ENCODE data around the gene UCP1. TPM values are rescaled to one million over a fixed set of nuclear protein-coding genes. Genes with fewer than 3 reads are reported as not detected.
A peak's percentile ranks its signal among the peaks of the same experiment; 100 is the strongest.

The UCP1 gene
- total RNA-seq, 2 experiments from 2014 or later = not detected

DNA sequence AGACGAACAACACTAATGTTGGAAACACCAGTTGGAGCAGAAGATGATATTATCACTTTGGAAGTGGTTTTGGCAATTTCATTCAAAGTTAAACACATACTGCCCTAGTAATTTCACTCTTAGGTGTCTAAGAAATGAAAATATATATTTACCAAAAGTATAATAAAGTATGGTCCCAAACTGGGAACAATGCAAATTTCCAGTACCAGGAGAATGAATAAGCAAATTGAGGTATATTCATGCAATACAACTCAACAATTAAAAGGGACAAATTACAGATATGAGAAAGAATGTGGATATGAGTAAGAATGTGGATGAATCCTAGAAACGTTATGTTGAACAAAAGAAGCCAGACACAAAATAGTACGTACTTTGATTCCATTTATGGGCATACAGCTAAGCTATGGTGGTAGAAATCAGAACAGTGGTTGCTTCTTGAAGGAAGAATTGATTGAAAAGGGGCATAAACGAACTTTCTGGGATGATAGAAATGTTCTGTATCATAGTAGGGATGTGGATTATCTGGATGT, 34.7 kb downstream of the UCP1 start:
- no peak overlapping the region for H3K4me3 Mint-ChIP-seq
- H3K27ac ChIP-seq (ENCODE audit: low read depth in 1 of 2, low read length in 2 of 2) = no peak overlapping the region
- DNase-seq (no peak), ATAC-seq (ENCODE audit: poor library complexity) (no peak)
- TF ChIP-seq, protein P1, sequence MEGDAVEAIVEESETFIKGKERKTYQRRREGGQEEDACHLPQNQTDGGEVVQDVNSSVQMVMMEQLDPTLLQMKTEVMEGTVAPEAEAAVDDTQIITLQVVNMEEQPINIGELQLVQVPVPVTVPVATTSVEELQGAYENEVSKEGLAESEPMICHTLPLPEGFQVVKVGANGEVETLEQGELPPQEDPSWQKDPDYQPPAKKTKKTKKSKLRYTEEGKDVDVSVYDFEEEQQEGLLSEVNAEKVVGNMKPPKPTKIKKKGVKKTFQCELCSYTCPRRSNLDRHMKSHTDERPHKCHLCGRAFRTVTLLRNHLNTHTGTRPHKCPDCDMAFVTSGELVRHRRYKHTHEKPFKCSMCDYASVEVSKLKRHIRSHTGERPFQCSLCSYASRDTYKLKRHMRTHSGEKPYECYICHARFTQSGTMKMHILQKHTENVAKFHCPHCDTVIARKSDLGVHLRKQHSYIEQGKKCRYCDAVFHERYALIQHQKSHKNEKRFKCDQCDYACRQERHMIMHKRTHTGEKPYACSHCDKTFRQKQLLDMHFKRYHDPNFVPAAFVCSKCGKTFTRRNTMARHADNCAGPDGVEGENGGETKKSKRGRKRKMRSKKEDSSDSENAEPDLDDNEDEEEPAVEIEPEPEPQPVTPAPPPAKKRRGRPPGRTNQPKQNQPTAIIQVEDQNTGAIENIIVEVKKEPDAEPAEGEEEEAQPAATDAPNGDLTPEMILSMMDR (IDR thresholded peaks at IDR 0.05) = no peak
- H3K4me3 ChIP-seq (ENCODE audit: low read length) = no peak overlapping the region
- CTCF ChIA-PET = no interaction called here
- H3K27ac Mint-ChIP-seq = no peak overlapping the region
- H3K4me1 ChIP-seq (ENCODE audit: insufficient read depth, low read length) = no peaks in the 10 kb centered on the region
- POLR2A ChIA-PET = no interaction called here
- no peaks in the 10 kb centered on the region for H3K27me3 ChIP-seq (ENCODE audit: control insufficient read depth in 1 of 2, insufficient read depth in 2 of 2, low read length in 2 of 2)
- no peaks in the 10 kb centered on the region for H3K9me3 ChIP-seq (ENCODE audit: control insufficient read depth in 1 of 2, insufficient read depth in 1 of 2, low read length in 2 of 2)
- no peaks in the 10 kb centered on the region for H3K4me1 Mint-ChIP-seq (ENCODE audit: low read depth)
- H3K27me3 Mint-ChIP-seq = no peaks in the 10 kb centered on the region
- intact Hi-C loops (cut with DNase I, micrococcal nuclease) = no loop called here
- peaks cover 47% of the 10 kb centered on the region for H3K36me3 Mint-ChIP-seq (ENCODE audit: low read depth)
- no peaks in the 10 kb centered on the region for H3K9me3 Mint-ChIP-seq
- peaks cover 22% of the 10 kb centered on the region for H3K36me3 ChIP-seq (ENCODE audit: insufficient read depth, low read length)

DNA sequence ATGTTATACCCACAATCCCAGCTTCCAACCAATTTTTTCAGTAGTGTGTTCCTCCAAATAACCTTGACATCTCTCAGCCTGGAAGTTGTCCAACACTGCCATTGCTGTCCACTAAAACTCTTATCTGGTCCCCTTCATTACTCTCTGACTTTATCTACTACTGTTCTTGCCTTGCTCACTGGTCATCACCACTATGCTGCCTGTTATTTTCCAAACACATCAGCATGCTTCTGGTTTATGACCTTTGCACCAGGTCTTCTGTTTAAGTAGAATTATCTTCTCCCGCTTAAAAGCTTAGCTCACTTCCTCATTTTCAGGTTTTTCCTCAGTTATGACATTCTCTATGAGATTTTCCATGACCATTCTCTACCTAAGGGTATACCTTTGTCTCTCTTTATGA, 39.3 kb downstream of the UCP1 start:
- H3K27me3 Mint-ChIP-seq = no peaks in the 10 kb centered on the region
- DNase-seq (no peak), ATAC-seq (ENCODE audit: poor library complexity) (no peak)
- Histone ChIP-seq H3K4me3 (ENCODE audit: low read length) (no peak overlapping the region), H3K9me3 (ENCODE audit: control insufficient read depth in 1 of 2, insufficient read depth in 1 of 2, low read length in 2 of 2) (no peaks in the 10 kb centered on the region), H3K36me3 (ENCODE audit: insufficient read depth, low read length) (peaks cover 15% of the 10 kb centered on the region), H3K4me1 (ENCODE audit: insufficient read depth, low read length) (peaks cover 1% of the 10 kb centered on the region), H3K27ac (ENCODE audit: low read depth in 1 of 2, low read length in 2 of 2) (no peak overlapping the region), H3K27me3 (ENCODE audit: control insufficient read depth in 1 of 2, insufficient read depth in 2 of 2, low read length in 2 of 2) (no peaks in the 10 kb centered on the region)
- peaks cover 32% of the 10 kb centered on the region for H3K36me3 Mint-ChIP-seq (ENCODE audit: low read depth)
- H3K9me3 Mint-ChIP-seq = no peaks in the 10 kb centered on the region
- H3K4me3 Mint-ChIP-seq = no peak overlapping the region
- CTCF ChIA-PET = no interaction called here
- intact Hi-C loops (cut with DNase I, micrococcal nuclease) = loop anchor here (5.0 to 10.0 kb wide), 5 partner anchors 375 to 1515 kb away; partner anchors contain the start of genes MAML3 (in 1 of the 2), NOCT (in 1 of the 2), RAB33B (in 1 of the 2) and SETD7 (in 1 of the 2)
- H3K27ac Mint-ChIP-seq = no peak overlapping the region
- POLR2A ChIA-PET = no interaction called here
- H3K4me1 Mint-ChIP-seq (ENCODE audit: low read depth) = peaks cover 14% of the 10 kb centered on the region
- TF ChIP-seq, protein P1 (IDR thresholded peaks at IDR 0.05) = no peak

DNA sequence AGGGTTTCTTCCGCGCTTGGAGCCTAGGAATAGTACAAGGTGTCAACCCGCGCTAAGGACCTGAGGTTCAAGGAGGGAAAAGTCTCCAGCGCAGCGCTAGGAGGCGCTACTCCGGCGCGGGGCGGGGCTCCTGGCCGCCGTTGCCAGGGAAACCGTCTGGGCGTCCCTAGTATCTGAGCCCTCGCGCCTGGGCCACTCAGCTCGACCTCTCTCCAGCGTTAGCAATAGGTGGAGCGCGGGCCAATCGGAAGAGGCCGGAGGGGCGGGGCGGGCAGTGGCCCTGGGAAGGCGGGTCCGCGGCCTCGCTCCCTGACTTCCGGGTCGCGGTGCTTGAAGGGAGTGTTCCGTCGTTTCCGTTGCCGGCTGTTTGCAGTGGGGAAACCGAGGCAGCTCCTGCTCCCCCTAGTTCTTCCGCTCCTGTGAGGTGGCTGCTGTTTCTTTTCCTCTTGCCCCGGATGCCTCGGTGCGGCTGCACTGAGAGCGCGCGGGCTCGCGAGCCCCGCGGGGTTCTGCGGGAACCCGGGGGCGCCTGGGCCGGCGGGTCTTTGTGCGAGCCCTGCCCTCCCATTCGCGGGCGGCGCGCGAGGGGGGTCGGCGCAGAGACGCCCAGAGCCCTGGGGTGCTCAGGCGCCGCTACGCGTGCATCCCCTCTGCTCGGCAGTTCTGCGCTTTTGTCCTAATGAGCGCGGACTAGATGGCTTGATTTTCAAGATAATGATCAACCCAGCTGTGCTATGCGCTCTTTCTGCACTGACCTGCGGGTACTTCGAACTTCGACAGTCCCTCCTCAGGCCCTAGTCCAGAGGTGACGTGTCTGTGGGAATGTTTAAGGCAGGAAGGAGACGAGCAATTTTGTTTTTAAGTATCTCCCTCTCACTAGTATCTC, 44.7 kb downstream of the UCP1 start, which contains the start of gene ELMOD2:
Gene ELMOD2, plus strand, starts transcription at position 312 of the 886 bp plus-strand sequence. CDS start 1,261 bp downstream, outside the sequence.
- peaks cover 10% of the 10 kb centered on the region for H3K4me1 ChIP-seq (ENCODE audit: insufficient read depth, low read length)
- POLR2A ChIA-PET = interaction anchor here (0.8 to 2.3 kb wide), 9 partner anchors 32 to 1223 kb away, joined by 3 to 26 read pairs (median 3); partner anchors contain the start of gene SCOC
- CTCF ChIA-PET = interaction anchor here (0.6 to 1.6 kb wide), 9 partner anchors 12 to 1509 kb away, joined by 3 to 11 read pairs (median 3); partner anchors contain the start of genes NOCT and SCOC
- TF ChIP-seq, protein P1 (IDR thresholded peaks at IDR 0.05) = peak; percentile 82
- peak; percentile 93 to 99 (median 96) for DNase-seq
- peak within 1 kb of the TSS; percentile 65 for H3K4me3 ChIP-seq (ENCODE audit: low read length)
- peaks cover 10% of the 10 kb centered on the region for H3K36me3 ChIP-seq (ENCODE audit: insufficient read depth, low read length)
- peak within 1 kb of the TSS; percentile 79 for H3K27ac Mint-ChIP-seq
- H3K36me3 Mint-ChIP-seq (ENCODE audit: low read depth) = peaks cover 21% of the 10 kb centered on the region
- no peaks in the 10 kb centered on the region for H3K27me3 ChIP-seq (ENCODE audit: control insufficient read depth in 1 of 2, insufficient read depth in 2 of 2, low read length in 2 of 2)
- peak; percentile 99 for ATAC-seq (ENCODE audit: poor library complexity)
- no peaks in the 10 kb centered on the region for H3K9me3 Mint-ChIP-seq
- no peaks in the 10 kb centered on the region for H3K27me3 Mint-ChIP-seq
- H3K9me3 ChIP-seq (ENCODE audit: control insufficient read depth in 1 of 2, insufficient read depth in 1 of 2, low read length in 2 of 2) = no peaks in the 10 kb centered on the region
- H3K4me1 Mint-ChIP-seq (ENCODE audit: low read depth) = peaks cover 26% of the 10 kb centered on the region
- peak within 1 kb of the TSS; percentile 91 for H3K4me3 Mint-ChIP-seq
- H3K27ac ChIP-seq (ENCODE audit: low read depth in 1 of 2, low read length in 2 of 2) = peak within 1 kb of the TSS in 1 of 2 donors; percentile 58
- intact Hi-C loops (cut with DNase I, micrococcal nuclease) = loop anchor here (2.0 to 10.0 kb wide), 6 partner anchors 151 to 1509 kb away; partner anchors contain the start of genes MAML3 (in 2 of the 2), SCOC (in 2 of the 2), NOCT (in 1 of the 2) and SETD7 (in 1 of the 2)

Measured in CD4-positive, alpha-beta T cell (primary cell).